G401.6 (cell line): Measurements from ENCODE around the gene SMIM14.
A peak's percentile ranks its signal among the peaks of the same experiment; 100 is the strongest.
"Not testable (repeated sequence)": the region's sequence is repeated elsewhere in the genome, so short reads cannot be mapped to it uniquely, and the experiment has no call there.

Experiments used
- FAIRE-seq: peaks from 2 replicates; lab custom pipeline; 2012; peaks lifted over from hg19 to GRCh38; lab: Jason Lieb, UNC

SMIM14 gene

DNA sequence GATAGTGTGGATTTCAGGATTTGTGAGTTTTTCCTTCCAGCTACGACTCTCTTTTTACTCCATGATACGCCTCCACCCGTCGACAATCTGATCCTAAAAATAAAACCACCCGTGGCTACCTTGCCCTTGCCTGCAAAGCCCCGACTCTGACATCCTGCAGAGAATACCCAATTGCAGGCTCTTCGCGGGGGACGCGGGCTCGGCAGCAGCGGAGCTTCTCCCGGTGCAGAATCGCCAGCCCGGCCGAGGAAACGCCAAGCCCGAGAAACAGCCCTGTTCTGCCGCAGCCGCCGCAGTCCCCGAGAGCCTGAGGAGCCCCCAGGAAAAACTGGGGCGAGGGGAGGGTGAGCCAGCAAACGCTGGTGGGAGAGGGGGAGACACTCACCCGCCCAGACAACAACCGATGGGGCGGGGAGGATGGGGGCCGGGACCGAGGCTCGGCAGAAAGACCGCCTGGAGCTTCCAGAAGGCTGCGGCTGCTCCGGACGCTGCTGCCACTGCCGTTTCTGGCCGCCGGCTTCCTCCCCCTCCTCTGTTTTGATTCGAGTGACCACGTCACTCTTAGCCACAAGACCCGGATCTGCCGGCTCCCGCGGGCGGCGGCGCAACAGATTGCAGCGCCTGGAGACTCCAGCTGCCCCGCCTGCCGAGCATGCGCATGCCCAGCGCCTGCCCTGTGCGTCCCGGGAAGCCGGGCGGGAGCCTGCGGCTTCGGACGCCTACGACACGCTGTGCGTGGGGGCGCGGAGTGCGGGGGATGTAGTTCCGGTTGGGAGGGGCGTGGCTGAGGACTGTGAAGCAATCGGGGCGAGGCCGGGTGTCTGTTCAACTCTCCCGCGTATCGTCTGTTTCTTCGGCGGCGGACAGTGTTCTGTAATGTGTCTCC, at the start of gene SMIM14:
TSS of gene SMIM14 (minus strand) at position 512 of the 886 bp plus-strand sequence. CDS start 33,720 bp downstream, outside the sequence.
- FAIRE-seq, result peak; percentile 89

GRCh38 chr4:39687014-39687413, 48.3 kb upstream of the SMIM14 start:
- no peak for FAIRE-seq

GRCh38 chr4:39685990-39686389, 47.3 kb upstream of the SMIM14 start:
- no peak for FAIRE-seq

GRCh38 chr4:39682138-39682537, 43.5 kb upstream of the SMIM14 start:
- FAIRE-seq, result no peak

DNA sequence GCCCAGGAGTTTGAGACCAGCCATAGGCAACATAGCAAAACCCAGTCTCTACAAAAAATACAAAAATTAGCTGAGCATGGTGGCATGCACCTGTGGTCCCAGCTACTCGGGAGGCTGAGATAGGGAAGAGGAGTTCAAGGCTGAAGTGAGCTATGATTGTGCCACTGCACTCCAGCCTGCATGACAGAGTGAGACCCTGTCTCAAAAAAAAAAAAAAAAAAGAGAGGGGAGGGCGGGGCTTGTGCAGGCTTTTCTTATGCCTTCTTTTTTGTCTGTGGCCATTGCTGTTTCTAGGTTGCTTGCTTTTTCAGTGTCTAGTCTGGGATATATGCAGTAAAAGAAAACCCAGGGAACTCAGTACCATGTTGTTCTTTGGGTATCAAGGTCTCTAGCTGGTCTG, 42.3 kb upstream of the SMIM14 start:
- not testable (repeated sequence) for FAIRE-seq

GRCh38 chr4:39675681-39676080, 37.0 kb upstream of the SMIM14 start:
- not testable (repeated sequence) for FAIRE-seq

DNA sequence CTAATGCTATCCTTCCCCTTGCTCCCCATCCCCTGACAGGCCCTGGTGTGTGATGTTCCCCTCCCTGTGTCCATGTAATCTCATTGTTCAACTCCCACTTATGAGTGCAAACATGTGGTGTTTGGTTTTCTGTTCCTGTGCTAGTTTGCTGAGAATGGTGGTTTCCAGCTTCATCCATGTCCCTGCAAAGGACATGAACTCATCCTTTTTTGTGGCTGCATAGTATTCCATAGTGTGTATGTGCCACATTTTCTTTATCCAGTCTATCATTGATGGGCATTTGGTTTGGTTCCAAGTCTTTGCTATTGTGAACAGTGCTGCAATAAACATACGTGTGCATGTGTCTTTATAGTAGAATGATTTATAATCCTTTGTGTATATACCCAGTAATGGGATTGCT, 31.6 kb upstream of the SMIM14 start:
- FAIRE-seq, result not testable (repeated sequence)

- no peak for FAIRE-seq
Measured at GRCh38 chr4:39668887-39669286, 30.2 kb upstream of the SMIM14 start.

GRCh38 chr4:39667706-39668105, 29.0 kb upstream of the SMIM14 start:
- no peak for FAIRE-seq

DNA sequence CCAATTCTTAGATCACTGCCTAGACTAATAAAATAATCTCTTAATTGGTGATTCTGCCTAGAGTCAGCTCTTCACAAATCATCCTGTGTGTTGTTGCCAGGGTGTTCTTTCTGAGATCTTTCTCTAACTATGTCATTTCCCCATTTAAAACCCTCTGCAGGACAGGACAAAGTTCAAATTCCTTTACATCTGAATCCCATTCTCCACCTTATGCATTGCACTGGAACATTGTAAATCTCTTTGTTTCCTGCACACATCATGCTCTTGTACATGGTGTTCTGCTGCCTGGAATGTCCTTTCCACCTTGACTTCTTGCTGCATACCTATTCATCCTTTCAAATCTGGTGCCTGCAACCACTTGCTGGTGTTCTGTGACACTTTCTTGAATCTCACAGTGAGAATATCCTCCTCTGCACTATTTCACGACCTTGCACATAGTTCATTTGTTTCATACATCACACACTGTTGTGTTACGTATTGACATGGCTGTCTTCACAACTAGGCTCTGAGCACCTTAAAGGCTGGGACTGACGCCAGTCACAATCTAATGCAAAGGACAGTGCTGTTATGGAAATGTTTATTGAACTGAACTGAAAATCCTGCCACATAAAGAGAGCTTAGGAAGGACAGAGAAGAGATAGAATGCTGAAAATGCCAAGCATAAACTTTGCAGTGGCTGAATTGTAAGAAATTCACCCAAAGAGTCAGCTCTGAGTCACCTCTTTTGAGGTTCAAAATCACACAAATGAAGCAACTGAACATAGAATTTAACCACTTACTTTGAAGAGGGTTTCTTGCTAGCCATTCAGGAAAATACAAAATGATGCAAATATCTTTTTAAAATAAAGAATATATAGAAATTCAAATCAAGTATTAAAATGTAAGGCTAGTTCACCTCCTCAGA, 26.4 kb upstream of the SMIM14 start:
- FAIRE-seq, result no peak

DNA sequence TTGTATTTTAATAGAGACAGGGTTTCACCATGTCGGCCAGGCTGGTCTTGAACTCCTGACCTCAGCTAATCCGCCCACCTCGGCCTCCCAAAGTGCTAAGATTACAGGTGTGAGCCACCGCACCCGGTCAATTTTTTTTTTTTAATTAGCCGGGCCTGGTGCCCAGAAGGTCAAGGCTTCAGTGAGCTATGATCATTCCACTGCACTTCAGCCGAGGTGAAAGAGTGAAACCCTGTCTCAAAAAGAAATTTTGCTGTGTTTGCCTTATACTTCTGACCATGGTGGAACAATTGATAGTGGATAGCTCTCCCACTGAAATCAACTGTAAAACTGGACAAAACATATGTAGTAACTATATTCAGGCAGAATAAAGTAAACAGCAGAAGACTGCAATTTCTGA, 24.0 kb upstream of the SMIM14 start:
- no peak for FAIRE-seq

DNA sequence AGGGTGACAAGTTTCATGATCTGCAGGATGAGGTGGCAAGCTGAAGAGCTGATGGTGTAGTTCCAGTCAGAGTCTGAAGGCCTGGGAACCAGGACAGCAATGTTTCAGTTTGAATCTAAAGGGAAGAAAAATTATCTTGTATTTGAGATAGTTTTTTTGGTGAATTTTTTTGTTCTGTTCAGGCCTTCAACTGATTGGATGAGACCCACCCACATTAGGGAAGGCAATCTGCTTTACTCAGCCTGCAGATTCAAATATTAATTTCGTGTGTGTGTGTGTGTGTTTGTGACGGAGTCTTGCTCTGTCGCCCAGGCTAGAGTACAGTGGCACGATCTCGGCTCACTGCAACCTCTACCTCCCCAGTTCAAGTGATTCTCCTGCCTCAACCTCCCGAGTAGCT, 22.1 kb upstream of the SMIM14 start:
- FAIRE-seq, result no peak

DNA sequence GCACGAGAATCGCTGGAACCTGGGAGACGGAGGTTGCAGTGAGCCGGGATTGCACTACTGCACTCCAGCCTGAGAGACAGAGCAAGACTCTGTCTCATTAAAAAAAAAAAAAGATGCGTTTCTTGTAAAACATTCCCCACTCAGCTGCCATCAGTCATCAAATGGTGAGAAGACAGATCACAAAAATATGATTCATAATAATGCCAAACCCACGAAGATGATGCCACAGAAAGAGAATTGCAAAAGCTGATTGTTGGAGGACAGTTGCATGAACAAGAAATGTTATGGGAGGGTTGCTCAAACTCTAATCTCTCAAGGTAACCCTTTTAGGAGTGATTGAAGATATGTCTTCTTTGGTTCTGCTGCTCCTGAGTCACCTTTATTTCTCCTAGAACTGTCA, 21.4 kb upstream of the SMIM14 start:
- no peak for FAIRE-seq

GRCh38 chr4:39658756-39659155, 20.1 kb upstream of the SMIM14 start:
- peak; percentile 27 for FAIRE-seq

- no peak for FAIRE-seq
Measured at GRCh38 chr4:39657465-39657864, 18.8 kb upstream of the SMIM14 start.

GRCh38 chr4:39656638-39657037, 18.0 kb upstream of the SMIM14 start:
- not testable (repeated sequence) for FAIRE-seq

GRCh38 chr4:39655876-39656275, 17.2 kb upstream of the SMIM14 start:
- FAIRE-seq, result no peak

GRCh38 chr4:39655211-39655610, 16.5 kb upstream of the SMIM14 start:
- no peak for FAIRE-seq

- FAIRE-seq, result not testable (repeated sequence)
Measured at GRCh38 chr4:39651586-39651985, 12.9 kb upstream of the SMIM14 start.

DNA sequence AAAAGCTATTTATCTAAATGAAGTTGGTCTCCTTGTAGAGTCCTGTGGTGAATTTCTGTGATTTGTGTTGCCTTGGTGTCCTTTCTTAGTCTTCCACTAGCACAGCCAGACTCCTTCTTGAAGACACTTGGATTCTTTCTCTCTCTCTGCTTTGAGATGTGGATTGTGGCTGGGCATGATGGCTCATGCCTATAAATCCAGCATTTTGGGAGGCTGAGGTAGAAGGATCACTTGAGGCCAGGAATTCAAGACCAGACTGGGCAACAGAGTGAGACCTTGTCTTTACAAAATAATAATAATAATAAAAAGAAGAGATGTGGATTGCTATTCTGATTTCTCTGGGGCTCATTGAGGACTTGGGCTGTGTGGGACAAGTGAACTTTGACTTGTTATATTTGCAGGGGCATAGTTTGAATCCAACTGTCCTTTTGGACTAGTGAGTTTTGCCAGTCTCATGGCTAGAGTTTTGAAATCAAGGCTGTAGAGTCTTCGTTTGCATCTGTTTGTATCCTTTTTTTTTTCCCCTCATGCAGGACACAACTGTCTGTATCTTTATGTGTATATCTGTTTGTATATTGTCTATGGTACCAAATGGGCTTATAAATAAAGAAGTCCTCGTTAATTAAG, 11.1 kb upstream of the SMIM14 start:
- no peak for FAIRE-seq

GRCh38 chr4:39648827-39649558, 10.3 kb upstream of the SMIM14 start:
- FAIRE-seq, result no peak

DNA sequence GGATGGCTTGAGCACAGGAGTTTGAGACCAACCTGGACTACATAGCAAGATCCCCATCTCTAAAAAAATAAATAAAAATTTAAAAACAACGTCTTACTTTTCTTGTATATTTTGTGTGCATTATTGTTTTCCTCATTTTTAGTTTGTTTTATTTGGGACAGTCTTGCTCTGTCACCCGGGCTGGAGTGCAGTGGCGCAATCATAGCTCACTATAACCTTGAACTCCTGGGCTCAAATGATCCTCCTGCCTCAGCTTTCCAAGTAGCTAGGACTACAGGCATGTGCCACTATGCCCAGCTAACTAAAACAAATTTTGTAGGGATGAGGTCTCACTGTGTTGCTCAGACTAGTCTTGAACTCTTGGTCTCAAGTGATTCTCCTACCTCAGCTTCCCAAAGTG, 9.5 kb upstream of the SMIM14 start:
- no peak for FAIRE-seq
